GM21717 (cell line): Measurements from ENCODE around the gene S100A4.
"Not testable (repeated sequence)": the region's sequence is repeated elsewhere in the genome, so short reads cannot be mapped to it uniquely, and the experiment has no call there.

Experiments
- ATAC-seq: cut with Tn5 transposase; IDR thresholded peaks from one replicate; pipeline ENCODE4 v1.9.1; 2021; ENCODE audit warnings: mild to moderate bottlenecking, moderate library complexity; ENCODE audit not compliant: unreplicated experiment

The S100A4 gene

GRCh38 chr1:153535242-153536011, 10.2 kb downstream of the S100A4 start, which contains the start of gene S100A6:
S100A6 (minus strand) TSS chr1:153535991; CDS start chr1:153535339, 652 bp downstream.
- no peak for ATAC-seq

- no peak for ATAC-seq
These were observed 10.7 kb downstream of the S100A4 start for GRCh38 chr1:153534925-153535241.

GRCh38 chr1:153534226-153534924, 11.2 kb downstream of the S100A4 start:
- no peak for ATAC-seq

GRCh38 chr1:153533689-153534201, 11.9 kb downstream of the S100A4 start:
- ATAC-seq = no peak

GRCh38 chr1:153532769-153533599, 12.6 kb downstream of the S100A4 start:
- no peak for ATAC-seq

GRCh38 chr1:153532181-153532580, 13.4 kb downstream of the S100A4 start:
- ATAC-seq = no peak

GRCh38 chr1:153531638-153532037, 14.0 kb downstream of the S100A4 start:
- ATAC-seq = no peak

GRCh38 chr1:153527683-153528040, 17.9 kb downstream of the S100A4 start:
- ATAC-seq = no peak

GRCh38 chr1:153527023-153527682, 18.5 kb downstream of the S100A4 start:
- no peak for ATAC-seq

- no peak for ATAC-seq
These were observed 19.5 kb downstream of the S100A4 start for GRCh38 chr1:153526132-153526543.

GRCh38 chr1:153525088-153525728, 20.4 kb downstream of the S100A4 start:
- ATAC-seq = no peak

- not testable (repeated sequence) for ATAC-seq
These were observed 23.1 kb downstream of the S100A4 start for GRCh38 chr1:153522353-153523048.

GRCh38 chr1:153521808-153522207, 23.8 kb downstream of the S100A4 start:
- ATAC-seq = not testable (repeated sequence)

GRCh38 chr1:153520818-153521476, 24.7 kb downstream of the S100A4 start:
- no peak for ATAC-seq

- not testable (repeated sequence) for ATAC-seq
These were observed 25.4 kb downstream of the S100A4 start for GRCh38 chr1:153520137-153520691.

GRCh38 chr1:153519242-153519641, 26.4 kb downstream of the S100A4 start:
- ATAC-seq = no peak

GRCh38 chr1:153515504-153516394, 29.9 kb downstream of the S100A4 start:
- no peak for ATAC-seq

GRCh38 chr1:153513666-153514065, 31.9 kb downstream of the S100A4 start:
- ATAC-seq = no peak
